GF-D8 (cell line): ENCODE data around the gene PPP2R1B.
"Not testable (repeated sequence)": the region's sequence is repeated elsewhere in the genome, so short reads cannot be mapped to it uniquely, and the experiment has no call there.

Experiments used
- DNase-seq: peaks from one replicate; lab custom pipeline; 2025; lab: John Stamatoyannopoulos, UW

PPP2R1B gene

GRCh38 chr11:111765984-111766833 is at the start of gene PPP2R1B:
Gene PPP2R1B (minus strand): TSS chr11:111766389. CDS start chr11:111766361, 28 bp downstream.
- peak; percentile 87 for DNase-seq

GRCh38 chr11:111815489-111815888 is 49.3 kb upstream of the PPP2R1B start:
- DNase-seq, result no peak

DNA sequence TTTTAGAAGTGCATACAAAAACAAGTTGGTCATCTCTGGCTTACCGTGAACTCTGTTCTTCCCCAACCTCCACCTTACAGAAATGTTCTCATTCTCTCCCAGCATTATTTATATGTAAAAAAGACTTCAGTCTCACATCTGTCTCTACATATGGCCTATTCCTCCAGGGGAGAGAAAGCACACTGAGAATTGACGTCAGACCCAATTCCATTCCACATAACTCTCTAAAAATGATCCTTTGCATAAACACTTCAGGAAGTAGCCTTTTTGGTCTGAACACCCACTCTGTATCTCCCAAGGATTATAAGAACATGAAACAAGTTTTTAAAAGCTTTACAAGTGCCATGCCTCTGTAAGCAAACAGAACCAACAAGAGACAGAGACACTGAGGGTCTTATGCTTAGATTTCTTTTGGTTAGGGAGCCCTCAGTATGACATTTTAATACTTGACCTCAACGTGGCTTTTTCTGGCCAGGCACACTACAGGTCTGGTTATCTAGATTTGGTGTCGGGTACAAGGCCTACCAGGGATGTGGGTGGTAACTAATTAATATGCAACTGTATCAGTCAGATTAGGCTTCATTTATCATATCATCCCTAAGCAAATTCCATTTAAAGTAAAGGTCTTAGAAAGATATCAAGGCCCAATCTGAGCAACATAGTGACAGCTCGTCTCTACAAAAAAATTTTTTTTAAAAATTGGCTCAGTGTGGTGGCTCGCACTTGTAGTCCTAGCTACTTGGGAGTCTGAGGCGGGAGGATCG is 48.5 kb upstream of the PPP2R1B start:
- DNase-seq, result no peak

DNA sequence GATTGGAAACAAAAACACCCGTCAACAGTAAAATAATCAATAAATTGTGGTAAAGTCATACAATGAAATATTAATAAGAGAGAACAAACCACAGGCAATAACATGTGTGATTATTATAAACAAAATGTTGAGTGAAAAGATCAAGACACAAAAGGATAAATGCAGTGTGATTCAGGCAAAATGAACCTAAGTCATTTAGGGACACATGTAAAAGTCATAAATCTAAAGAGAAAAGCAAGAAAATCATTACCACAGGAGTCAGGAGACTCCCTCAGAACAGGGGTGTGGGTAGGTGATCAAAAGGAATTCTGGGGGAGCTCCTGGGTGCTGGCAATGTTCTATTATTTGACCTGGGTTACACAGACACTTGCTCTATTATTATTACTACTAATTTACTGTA is 47.9 kb upstream of the PPP2R1B start:
- DNase-seq, result no peak

DNA sequence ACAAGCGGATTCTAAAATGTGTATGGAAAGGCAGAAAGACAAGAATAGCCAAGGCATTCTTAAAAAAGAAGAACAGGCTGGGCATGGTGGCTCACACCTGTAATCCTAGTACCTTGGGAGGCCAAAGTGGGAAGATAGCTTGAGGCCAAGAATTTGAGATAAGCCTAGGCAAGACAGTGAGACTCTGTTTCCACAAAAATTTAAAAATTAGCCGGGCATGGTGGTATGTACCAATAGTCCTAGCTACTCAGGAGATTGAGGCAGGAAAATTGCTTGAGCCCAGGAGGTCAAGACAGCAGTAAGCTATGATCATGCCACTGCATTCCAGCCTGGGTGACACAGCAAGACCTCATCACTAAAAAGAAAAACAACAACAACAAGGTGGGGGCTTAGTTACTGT is 46.0 kb upstream of the PPP2R1B start:
- no peak for DNase-seq

DNA sequence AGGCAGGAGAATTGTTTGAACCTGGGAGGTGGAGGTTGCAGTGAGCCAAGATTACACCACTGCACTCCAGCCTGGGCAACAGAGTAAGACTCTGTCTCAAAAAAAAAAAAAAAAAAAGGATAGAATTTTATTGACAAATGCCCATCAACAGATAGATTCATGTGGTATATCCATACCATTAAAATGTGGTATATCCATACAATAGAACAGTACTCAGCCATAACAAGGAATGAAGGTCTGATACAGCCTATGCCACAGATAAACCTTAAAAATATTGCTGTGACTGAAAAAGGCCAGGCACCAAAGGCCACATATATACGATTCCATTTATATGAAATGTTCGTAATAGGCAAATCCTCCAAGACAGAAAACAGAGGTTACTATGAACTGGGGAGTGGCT is 45.3 kb upstream of the PPP2R1B start:
- no peak for DNase-seq

GRCh38 chr11:111808834-111809233 is 42.6 kb upstream of the PPP2R1B start:
- no peak for DNase-seq

DNA sequence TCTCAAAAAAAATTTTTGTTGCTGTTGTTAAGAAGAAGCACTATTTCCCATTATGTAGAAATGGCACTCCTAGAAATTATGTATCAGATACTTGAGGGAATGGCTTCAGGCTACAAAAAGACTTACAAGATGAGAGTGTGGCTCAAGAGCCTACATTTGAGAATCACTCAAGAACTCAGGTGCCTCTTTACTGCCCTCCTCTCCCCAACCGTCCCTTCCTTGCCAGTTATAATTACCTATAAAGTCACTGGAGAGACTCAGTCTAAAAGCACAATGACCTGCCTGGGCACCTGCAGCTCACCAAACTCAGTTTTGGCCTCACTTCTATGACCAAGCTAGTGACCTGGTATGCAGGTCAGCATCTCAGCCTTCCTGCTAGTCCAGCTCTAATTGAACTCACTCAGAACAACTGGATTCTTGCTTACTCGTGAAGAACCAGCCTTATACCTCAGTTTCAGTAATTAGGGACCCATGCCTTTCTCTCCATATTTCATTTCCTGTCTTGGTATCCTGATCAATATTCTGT is 41.9 kb upstream of the PPP2R1B start:
- DNase-seq, result no peak

- no peak for DNase-seq
These were observed 40.9 kb upstream of the PPP2R1B start for GRCh38 chr11:111807076-111807475.

GRCh38 chr11:111801135-111801534 is 34.9 kb upstream of the PPP2R1B start:
- no peak for DNase-seq

DNA sequence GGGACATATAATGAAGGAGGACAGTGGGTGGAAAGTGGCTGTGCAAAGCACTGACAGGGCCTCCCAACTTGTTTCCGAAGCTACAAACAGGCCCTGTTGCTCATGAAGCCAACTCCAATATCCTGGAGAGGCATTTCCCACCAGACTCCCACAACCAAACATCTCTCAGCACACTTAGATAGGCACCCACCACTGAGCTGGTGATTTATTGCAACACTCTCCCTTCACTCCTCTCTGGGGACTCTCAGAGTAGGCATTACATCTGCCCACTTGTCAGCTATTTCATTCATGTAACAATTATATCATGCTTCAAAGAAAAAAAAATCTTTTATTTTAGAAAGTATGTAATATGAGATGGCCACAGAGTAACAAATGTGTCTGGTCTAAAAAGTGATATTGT is 32.1 kb upstream of the PPP2R1B start:
- no peak for DNase-seq

DNA sequence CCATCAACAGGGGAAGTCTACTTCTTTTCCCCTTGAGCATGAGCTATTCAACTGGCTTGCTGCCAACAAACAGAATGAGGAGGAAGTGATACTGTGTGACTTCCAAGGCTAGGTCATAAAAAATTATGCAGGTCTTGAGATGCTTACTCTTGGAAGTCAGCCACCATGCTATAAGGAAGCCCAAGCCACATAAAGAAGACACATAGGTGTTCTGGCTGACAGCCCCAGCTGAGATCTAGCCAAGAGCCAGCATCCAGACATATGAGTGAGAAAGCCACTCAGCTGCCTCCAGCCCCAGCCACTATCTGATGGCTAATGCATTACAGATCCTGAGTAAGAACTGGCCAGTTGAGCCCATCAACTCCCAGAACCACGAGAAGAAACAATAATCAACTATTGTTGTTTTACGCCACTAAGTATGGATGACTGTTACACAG is 31.0 kb upstream of the PPP2R1B start:
- peak; percentile 81 for DNase-seq

GRCh38 chr11:111796696-111797095 is 30.5 kb upstream of the PPP2R1B start:
- DNase-seq, result no peak

GRCh38 chr11:111795334-111795985 is 29.3 kb upstream of the PPP2R1B start:
- no peak for DNase-seq

DNA sequence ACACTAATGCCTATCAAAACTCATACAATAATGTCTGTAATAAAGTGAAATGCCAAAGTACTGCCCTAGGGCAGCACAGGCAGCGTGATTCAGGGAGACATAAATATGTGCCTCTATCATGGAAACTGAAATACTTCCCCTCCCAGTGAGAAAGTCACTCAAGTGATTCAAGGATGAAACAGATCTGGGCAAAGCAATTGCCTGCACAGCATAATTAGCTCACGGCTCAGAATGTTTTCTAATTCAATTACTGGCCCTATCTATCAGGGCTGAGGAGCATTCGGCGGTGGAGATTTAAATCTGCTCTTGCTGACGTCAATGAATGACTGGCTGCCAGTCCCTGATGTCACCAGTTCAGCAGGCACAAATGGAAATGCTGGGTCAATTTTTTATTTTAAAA is 27.7 kb upstream of the PPP2R1B start:
- DNase-seq, result no peak

DNA sequence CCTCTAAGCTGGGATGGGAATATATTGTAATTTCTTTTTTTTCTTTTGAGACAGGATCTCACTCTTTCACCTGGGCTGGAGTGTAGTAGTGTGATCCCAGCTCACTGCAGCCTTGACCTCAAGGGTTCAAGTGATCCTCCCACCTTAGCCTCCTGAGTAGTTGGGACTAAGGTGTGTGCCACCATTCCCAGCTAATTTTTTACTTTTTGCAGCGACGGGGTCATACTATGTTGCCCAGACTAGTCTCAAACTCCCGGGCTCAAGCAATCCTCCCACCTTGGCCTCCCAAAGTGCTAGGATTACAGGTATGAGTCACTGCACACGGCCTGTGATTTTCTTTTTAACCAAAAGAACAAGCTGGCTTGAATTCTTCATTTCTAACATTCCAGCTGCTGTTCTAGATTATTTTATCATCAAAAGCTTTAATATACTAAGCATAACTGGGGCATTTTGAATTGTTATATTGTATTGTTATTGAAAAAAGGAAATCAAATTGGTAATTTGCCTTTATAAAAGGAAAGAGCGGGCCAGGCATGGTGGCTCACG is 26.8 kb upstream of the PPP2R1B start:
- DNase-seq, result no peak

GRCh38 chr11:111792314-111792713 is 26.1 kb upstream of the PPP2R1B start:
- DNase-seq, result no peak

GRCh38 chr11:111788464-111788863 is 22.3 kb upstream of the PPP2R1B start:
- no peak for DNase-seq

DNA sequence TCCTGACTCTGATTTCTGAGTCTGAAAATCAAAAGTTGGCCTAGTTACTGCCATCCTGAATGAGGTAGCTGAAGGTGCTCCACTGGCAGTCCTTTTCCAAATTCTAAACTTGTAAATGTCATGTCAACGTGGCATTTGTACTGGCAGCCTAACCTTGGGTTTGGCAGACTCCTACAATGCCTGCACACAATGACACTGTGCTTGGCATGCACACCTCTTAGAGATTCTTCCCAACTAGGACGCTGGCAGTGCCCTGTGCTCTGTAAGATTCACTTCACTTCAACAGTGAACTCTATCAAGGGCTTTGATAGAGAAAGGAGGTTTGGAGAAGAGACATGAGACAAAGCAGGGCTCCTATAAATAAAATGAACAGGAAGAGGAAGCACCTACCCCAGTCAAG is 21.9 kb upstream of the PPP2R1B start:
- no peak for DNase-seq

- no peak for DNase-seq
These were observed 19.8 kb upstream of the PPP2R1B start for GRCh38 chr11:111785886-111786412.

DNA sequence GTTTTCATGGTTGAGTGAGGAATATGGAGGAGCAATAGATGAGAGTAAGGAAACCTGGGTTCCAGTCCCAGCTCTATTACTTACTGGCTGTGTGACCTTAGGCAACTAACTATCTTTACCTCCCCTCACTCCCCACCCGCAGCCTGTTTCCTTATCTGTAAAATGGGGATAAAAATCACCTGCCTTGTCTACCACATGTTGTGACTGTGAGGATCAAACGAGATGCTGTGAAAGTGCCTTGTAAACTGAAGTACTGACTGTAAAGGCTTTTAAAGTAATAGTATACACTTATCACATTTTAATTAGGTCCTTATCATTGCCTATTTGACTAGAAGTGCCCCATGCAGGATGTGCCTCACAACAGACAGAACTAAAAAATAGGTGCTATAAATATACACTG is 18.9 kb upstream of the PPP2R1B start:
- no peak for DNase-seq

DNA sequence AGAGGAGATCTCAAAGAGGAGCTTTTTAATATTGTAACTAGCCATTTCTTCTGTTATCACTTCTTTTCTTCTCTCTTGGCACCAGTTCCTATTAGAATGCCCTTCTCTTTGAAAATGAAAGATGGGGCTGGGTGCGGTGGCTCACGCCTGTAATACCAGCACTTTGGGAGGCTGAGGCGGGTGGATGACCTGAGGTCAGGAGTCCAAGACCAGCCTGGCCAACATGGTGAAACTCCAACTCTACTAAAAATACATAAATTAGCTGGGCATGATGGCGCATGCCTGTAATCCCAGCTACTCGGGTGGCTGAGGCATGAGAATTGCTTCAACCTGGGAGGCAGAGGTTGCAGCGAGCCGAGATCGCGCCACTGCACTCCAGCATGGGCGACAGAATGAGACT is 18.1 kb upstream of the PPP2R1B start:
- not testable (repeated sequence) for DNase-seq
